ENCODE data around the gene VMO1.

The VMO1 gene

GRCh38 chr17:4771519-4772234 lies 14.5 kb downstream of the VMO1 start, which contains the start of gene TM4SF5:
TSS of gene TM4SF5 (plus strand) at chr17:4771886. CDS start at chr17:4771923, 37 bp downstream.
- Histone ChIP-seq H3K4me1 (ENCODE audit: control insufficient read depth, insufficient read depth, low read length) (peaks cover 43% of the 10 kb centered on the region), H3K9ac (ENCODE audit: low read length) (peak within 1 kb of the TSS; percentile 84), H3K27me3 (ENCODE audit: control insufficient read depth, insufficient read depth, low read length) (no peaks in the 10 kb centered on the region), H3K9me3 (ENCODE audit: control insufficient read depth, low read length) (no peaks in the 10 kb centered on the region), H3K36me3 (ENCODE audit: control insufficient read depth, insufficient read depth, low read length) (no peaks in the 10 kb centered on the region), H3K4me3 (ENCODE audit: low read length) (peak within 1 kb of the TSS; percentile 34)

- H3K4me1 ChIP-seq (ENCODE audit: control insufficient read depth, insufficient read depth, low read length) = peaks cover 43% of the 10 kb centered on the region
- no peaks in the 10 kb centered on the region for H3K27me3 ChIP-seq (ENCODE audit: control insufficient read depth, insufficient read depth, low read length)
- no peak overlapping the region for H3K9ac ChIP-seq (ENCODE audit: low read length)
- no peaks in the 10 kb centered on the region for H3K36me3 ChIP-seq (ENCODE audit: control insufficient read depth, insufficient read depth, low read length)
- no peak overlapping the region for H3K4me3 ChIP-seq (ENCODE audit: low read length)
- no peaks in the 10 kb centered on the region for H3K9me3 ChIP-seq (ENCODE audit: control insufficient read depth, low read length)
These were observed 16.5 kb downstream of the VMO1 start for GRCh38 chr17:4769628-4770027.

GRCh38 chr17:4768298-4768697 lies 17.9 kb downstream of the VMO1 start:
- Histone ChIP-seq H3K27me3 (ENCODE audit: control insufficient read depth, insufficient read depth, low read length) (no peaks in the 10 kb centered on the region), H3K4me1 (ENCODE audit: control insufficient read depth, insufficient read depth, low read length) (peaks cover 38% of the 10 kb centered on the region), H3K9ac (ENCODE audit: low read length) (no peak overlapping the region), H3K9me3 (ENCODE audit: control insufficient read depth, low read length) (no peaks in the 10 kb centered on the region), H3K4me3 (ENCODE audit: low read length) (no peak overlapping the region), H3K36me3 (ENCODE audit: control insufficient read depth, insufficient read depth, low read length) (no peaks in the 10 kb centered on the region)

- no peaks in the 10 kb centered on the region for H3K36me3 ChIP-seq (ENCODE audit: control insufficient read depth, insufficient read depth, low read length)
- no peaks in the 10 kb centered on the region for H3K27me3 ChIP-seq (ENCODE audit: control insufficient read depth, insufficient read depth, low read length)
- H3K9me3 ChIP-seq (ENCODE audit: control insufficient read depth, low read length) = no peaks in the 10 kb centered on the region
- peaks cover 26% of the 10 kb centered on the region for H3K4me1 ChIP-seq (ENCODE audit: control insufficient read depth, insufficient read depth, low read length)
- H3K9ac ChIP-seq (ENCODE audit: low read length) = no peak overlapping the region
- no peak overlapping the region for H3K4me3 ChIP-seq (ENCODE audit: low read length)
These were observed 19.4 kb downstream of the VMO1 start for GRCh38 chr17:4766723-4767122.

GRCh38 chr17:4766201-4766600 lies 20.0 kb downstream of the VMO1 start:
- H3K4me3 ChIP-seq (ENCODE audit: low read length) = no peak overlapping the region

GRCh38 chr17:4764595-4764994 lies 21.6 kb downstream of the VMO1 start:
- Histone ChIP-seq H3K4me1 (ENCODE audit: control insufficient read depth, insufficient read depth, low read length) (peaks cover 6% of the 10 kb centered on the region), H3K27me3 (ENCODE audit: control insufficient read depth, insufficient read depth, low read length) (no peaks in the 10 kb centered on the region), H3K4me3 (ENCODE audit: low read length) (no peak overlapping the region), H3K36me3 (ENCODE audit: control insufficient read depth, insufficient read depth, low read length) (no peaks in the 10 kb centered on the region), H3K9me3 (ENCODE audit: control insufficient read depth, low read length) (no peaks in the 10 kb centered on the region), H3K9ac (ENCODE audit: low read length) (no peak overlapping the region)

More at GRCh38 chr17:4766201-4766600, 20.0 kb downstream of the VMO1 start:
- H3K36me3 ChIP-seq (ENCODE audit: control insufficient read depth, insufficient read depth, low read length) = no peaks in the 10 kb centered on the region
- H3K4me1 ChIP-seq (ENCODE audit: control insufficient read depth, insufficient read depth, low read length) = peaks cover 21% of the 10 kb centered on the region
- H3K27me3 ChIP-seq (ENCODE audit: control insufficient read depth, insufficient read depth, low read length) = no peaks in the 10 kb centered on the region
- H3K9ac ChIP-seq (ENCODE audit: low read length) = no peak overlapping the region
- H3K9me3 ChIP-seq (ENCODE audit: control insufficient read depth, low read length) = no peaks in the 10 kb centered on the region

- Histone ChIP-seq H3K27me3 (ENCODE audit: control insufficient read depth, insufficient read depth, low read length) (no peaks in the 10 kb centered on the region), H3K9me3 (ENCODE audit: control insufficient read depth, low read length) (no peaks in the 10 kb centered on the region), H3K36me3 (ENCODE audit: control insufficient read depth, insufficient read depth, low read length) (no peaks in the 10 kb centered on the region), H3K4me1 (ENCODE audit: control insufficient read depth, insufficient read depth, low read length) (no peaks in the 10 kb centered on the region), H3K4me3 (ENCODE audit: low read length) (no peak overlapping the region), H3K9ac (ENCODE audit: low read length) (no peak overlapping the region)
These were observed 26.4 kb downstream of the VMO1 start for GRCh38 chr17:4759776-4760236.

GRCh38 chr17:4753392-4753791 lies 32.8 kb downstream of the VMO1 start:
- no peaks in the 10 kb centered on the region for H3K36me3 ChIP-seq (ENCODE audit: control insufficient read depth, insufficient read depth, low read length)
- H3K9ac ChIP-seq (ENCODE audit: low read length) = no peak overlapping the region
- no peak overlapping the region for H3K4me3 ChIP-seq (ENCODE audit: low read length)
- no peaks in the 10 kb centered on the region for H3K9me3 ChIP-seq (ENCODE audit: control insufficient read depth, low read length)
- H3K4me1 ChIP-seq (ENCODE audit: control insufficient read depth, insufficient read depth, low read length) = no peaks in the 10 kb centered on the region
- peaks cover 9% of the 10 kb centered on the region for H3K27me3 ChIP-seq (ENCODE audit: control insufficient read depth, insufficient read depth, low read length)

GRCh38 chr17:4751932-4752331 lies 34.2 kb downstream of the VMO1 start:
- Histone ChIP-seq H3K4me1 (ENCODE audit: control insufficient read depth, insufficient read depth, low read length) (no peaks in the 10 kb centered on the region), H3K4me3 (ENCODE audit: low read length) (no peak overlapping the region), H3K36me3 (ENCODE audit: control insufficient read depth, insufficient read depth, low read length) (no peaks in the 10 kb centered on the region), H3K27me3 (ENCODE audit: control insufficient read depth, insufficient read depth, low read length) (peaks cover 9% of the 10 kb centered on the region), H3K9me3 (ENCODE audit: control insufficient read depth, low read length) (no peaks in the 10 kb centered on the region), H3K9ac (ENCODE audit: low read length) (no peak overlapping the region)

GRCh38 chr17:4750606-4751005 lies 35.6 kb downstream of the VMO1 start:
- Histone ChIP-seq H3K4me1 (ENCODE audit: control insufficient read depth, insufficient read depth, low read length) (no peaks in the 10 kb centered on the region), H3K36me3 (ENCODE audit: control insufficient read depth, insufficient read depth, low read length) (no peaks in the 10 kb centered on the region), H3K27me3 (ENCODE audit: control insufficient read depth, insufficient read depth, low read length) (peaks cover 9% of the 10 kb centered on the region), H3K9ac (ENCODE audit: low read length) (no peak overlapping the region), H3K9me3 (ENCODE audit: control insufficient read depth, low read length) (no peaks in the 10 kb centered on the region), H3K4me3 (ENCODE audit: low read length) (no peak overlapping the region)

GRCh38 chr17:4748686-4749085 lies 37.5 kb downstream of the VMO1 start:
- H3K4me3 ChIP-seq (ENCODE audit: low read length) = no peak overlapping the region
- H3K36me3 ChIP-seq (ENCODE audit: control insufficient read depth, insufficient read depth, low read length) = no peaks in the 10 kb centered on the region
- H3K9ac ChIP-seq (ENCODE audit: low read length) = no peak overlapping the region
- H3K27me3 ChIP-seq (ENCODE audit: control insufficient read depth, insufficient read depth, low read length) = peaks cover 19% of the 10 kb centered on the region
- H3K9me3 ChIP-seq (ENCODE audit: control insufficient read depth, low read length) = no peaks in the 10 kb centered on the region
- peaks cover 5% of the 10 kb centered on the region for H3K4me1 ChIP-seq (ENCODE audit: control insufficient read depth, insufficient read depth, low read length)

GRCh38 chr17:4747847-4748246 lies 38.3 kb downstream of the VMO1 start:
- peaks cover 5% of the 10 kb centered on the region for H3K4me1 ChIP-seq (ENCODE audit: control insufficient read depth, insufficient read depth, low read length)
- no peaks in the 10 kb centered on the region for H3K36me3 ChIP-seq (ENCODE audit: control insufficient read depth, insufficient read depth, low read length)
- no peak overlapping the region for H3K9ac ChIP-seq (ENCODE audit: low read length)
- peaks cover 23% of the 10 kb centered on the region for H3K27me3 ChIP-seq (ENCODE audit: control insufficient read depth, insufficient read depth, low read length)
- H3K9me3 ChIP-seq (ENCODE audit: control insufficient read depth, low read length) = no peaks in the 10 kb centered on the region
- no peak overlapping the region for H3K4me3 ChIP-seq (ENCODE audit: low read length)
